Iris pigment epithelial cell (primary cell): Measurements from ENCODE around the gene ARID1A.
"Not testable (repeated sequence)": the region's sequence is repeated elsewhere in the genome, so short reads cannot be mapped to it uniquely, and the experiment has no call there.

Source experiments
- DNase-seq: peaks from one replicate; pipeline ENCODE4 v3.0.0-alpha.2; 2011; ENCODE audit warnings: low read depth

ARID1A gene

DNA sequence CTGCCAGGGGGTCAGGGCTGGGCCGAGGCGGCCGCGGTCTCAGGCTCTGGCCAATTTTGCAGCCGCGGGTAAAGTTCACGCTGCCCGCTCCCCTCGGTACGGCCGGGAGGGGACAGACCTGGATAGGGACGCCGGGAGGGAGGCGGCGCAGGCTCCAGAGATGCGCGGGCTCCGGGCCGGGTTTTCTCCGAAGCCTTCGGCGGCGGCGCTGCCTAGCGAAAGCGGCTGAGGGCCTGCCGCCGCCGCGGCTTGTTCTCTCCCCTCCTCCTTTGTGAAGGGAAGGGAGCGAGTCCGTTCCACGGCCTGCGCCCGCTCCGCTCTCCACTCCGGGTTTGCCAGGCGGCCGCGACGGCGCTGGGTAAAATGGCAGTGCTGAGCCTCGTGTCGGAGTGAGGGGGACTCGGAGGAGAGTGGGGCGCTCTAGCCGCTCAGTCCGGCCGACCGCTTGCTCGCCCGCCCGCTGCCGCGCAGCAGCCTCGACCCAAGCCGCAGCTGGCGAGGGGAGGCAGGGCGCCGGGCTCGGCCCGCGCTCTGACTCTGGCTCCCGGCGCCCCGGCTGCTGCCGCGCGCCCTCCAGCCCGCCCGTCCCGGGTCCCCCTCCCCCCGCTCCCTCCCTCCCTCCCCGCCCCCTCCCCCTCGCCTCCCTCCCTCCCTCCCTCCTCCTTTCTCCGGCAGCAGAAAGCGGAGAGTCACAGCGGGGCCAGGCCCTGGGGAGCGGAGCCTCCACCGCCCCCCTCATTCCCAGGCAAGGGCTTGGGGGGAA lies at the start of gene ARID1A:
TSS of gene ARID1A (plus strand) at position 660 of the 763 bp plus-strand sequence. CDS start 389 bp downstream, outside the sequence.
- DNase-seq: peak; percentile 99

DNA sequence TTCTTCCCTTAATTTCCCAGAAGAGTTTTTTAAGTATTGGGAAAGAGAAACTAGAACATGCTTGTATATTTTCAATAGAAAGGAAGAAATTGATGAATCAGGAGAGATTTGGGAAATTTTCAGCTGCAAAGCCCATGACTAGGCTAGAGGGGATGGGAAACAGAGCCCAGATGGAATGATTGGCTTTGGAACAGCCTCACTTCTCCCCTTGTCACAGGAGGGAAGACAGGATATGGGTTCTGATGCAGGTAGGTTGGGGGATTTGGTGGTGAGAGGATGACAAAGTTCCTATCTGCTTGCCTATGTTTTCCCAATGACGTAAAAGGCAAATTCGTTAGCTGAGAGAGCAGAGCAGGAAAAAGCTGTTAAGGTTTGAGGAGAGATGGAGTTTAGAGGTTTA lies 31.0 kb upstream of the ARID1A start:
- no peak for DNase-seq

- peak; percentile 69 for DNase-seq
Observed at GRCh38 chr1:26666855-26667254, 29.0 kb upstream of the ARID1A start.

DNA sequence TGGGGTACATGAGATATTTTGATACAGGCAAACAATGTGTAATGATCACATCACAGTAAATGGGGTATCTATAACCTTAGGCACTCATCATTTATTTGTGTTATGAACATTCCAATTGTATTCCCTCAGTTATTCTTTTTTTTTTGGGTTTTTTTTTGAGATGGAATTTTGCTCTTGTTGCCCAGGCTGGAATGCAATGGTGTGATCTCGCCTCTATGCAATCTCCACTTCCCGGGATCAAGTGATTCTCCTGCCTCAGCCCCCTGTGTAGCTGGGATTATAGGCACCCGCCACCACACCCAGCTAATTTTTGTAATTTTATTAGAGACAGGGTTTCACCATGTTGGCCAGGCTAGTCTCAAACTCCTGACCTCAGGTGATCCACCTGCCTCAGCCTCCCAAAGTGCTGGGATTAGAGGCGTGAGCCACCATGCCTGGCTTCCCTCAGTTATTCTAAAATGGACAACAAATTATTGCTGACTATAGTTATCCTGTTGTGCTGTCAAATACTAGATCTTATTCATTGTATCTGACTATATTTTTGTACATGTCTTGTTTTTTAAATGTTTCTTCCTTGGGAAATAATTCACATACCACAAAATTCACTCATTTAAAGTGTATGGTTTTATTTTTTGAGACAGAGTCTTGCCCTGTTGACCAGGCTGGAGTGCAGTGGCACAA lies 27.6 kb upstream of the ARID1A start:
- DNase-seq: not testable (repeated sequence)

DNA sequence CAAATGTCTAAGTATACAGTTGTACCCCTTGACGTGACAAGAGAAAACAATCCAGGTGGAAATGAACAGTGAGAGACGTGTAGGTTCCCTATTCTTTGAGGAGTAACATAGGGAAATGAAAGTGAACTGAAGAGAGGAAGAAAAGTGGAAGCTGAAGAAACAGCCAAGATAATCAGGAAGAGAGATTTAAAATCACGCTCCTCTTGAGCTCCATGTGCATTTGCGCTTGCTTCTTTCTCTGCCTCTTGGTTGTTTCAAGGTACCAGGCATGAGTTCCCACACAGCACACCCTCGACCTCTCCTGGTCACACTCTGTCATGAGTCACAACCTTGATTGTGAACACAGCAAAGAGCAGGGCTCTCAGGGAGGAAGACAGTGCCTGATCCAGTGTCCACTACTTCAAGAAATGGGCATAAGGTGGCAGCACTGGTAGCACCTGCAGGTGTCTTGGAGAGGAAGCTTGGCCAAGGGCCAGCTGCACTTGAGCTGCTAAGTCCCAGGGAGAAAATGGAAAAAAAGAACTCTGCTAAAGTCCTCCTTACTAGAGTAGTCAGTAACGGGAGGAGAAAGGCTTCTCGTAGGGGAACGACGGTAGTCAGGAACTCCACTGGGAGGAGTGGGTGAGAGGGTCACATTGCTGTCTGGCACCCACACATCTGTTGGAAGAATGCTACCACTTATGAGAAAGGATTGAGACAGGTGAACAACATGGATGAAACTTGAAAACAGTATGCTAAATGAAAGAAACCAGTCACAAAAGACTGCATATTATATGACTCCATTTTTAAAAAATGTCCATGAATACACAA lies 18.3 kb upstream of the ARID1A start:
- DNase-seq: peak; percentile 69

- DNase-seq: peak; percentile 43
Observed at GRCh38 chr1:26684763-26685508, 10.9 kb upstream of the ARID1A start.

DNA sequence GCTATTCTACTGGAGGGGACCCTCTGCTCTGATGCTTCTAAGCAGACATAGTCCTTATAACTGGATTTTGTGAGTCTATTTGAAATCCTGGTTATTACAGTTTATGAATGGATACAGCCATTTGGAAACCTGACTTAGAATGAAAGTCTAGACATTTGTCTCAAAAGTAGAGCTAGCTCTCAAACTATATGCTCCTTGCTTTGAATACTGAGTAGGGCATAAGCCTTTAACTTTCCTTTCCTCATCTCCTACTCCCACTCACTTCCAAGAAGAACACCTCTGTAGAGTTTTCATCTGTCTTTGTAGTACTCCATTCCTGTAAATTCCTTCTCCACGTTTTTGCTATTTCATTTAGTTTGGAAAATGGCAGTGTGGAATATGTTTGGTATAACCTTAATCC lies 9.0 kb upstream of the ARID1A start:
- DNase-seq: peak; percentile 42

- no peak for DNase-seq
Observed at GRCh38 chr1:26689504-26689903, 6.3 kb upstream of the ARID1A start.

DNA sequence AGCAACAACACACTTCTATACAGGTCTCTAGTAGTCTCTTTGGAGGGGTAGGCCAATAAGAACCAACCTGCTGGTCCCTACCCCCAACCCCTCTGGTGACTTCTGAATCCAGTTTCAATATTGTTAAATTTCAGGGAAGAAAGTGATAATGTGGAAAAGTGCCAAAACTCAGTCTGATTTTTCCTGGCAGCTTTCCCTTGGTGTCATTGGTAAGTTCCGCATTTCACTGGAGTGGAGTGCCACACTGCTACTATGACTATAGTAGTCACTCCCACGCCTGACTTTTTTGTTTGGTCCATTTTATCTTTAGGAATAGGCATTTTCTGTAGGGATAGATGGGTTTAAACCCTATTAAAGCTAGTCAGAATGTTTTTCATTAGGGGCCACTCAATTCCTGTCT lies 5.7 kb upstream of the ARID1A start:
- no peak for DNase-seq

- DNase-seq: no peak
Observed at GRCh38 chr1:26690576-26691031, 5.2 kb upstream of the ARID1A start.

GRCh38 chr1:26692211-26692792 lies 3.5 kb upstream of the ARID1A start:
- peak; percentile 97 for DNase-seq

- peak; percentile 100 for DNase-seq
Observed at GRCh38 chr1:26692793-26693490, 2.9 kb upstream of the ARID1A start.

DNA sequence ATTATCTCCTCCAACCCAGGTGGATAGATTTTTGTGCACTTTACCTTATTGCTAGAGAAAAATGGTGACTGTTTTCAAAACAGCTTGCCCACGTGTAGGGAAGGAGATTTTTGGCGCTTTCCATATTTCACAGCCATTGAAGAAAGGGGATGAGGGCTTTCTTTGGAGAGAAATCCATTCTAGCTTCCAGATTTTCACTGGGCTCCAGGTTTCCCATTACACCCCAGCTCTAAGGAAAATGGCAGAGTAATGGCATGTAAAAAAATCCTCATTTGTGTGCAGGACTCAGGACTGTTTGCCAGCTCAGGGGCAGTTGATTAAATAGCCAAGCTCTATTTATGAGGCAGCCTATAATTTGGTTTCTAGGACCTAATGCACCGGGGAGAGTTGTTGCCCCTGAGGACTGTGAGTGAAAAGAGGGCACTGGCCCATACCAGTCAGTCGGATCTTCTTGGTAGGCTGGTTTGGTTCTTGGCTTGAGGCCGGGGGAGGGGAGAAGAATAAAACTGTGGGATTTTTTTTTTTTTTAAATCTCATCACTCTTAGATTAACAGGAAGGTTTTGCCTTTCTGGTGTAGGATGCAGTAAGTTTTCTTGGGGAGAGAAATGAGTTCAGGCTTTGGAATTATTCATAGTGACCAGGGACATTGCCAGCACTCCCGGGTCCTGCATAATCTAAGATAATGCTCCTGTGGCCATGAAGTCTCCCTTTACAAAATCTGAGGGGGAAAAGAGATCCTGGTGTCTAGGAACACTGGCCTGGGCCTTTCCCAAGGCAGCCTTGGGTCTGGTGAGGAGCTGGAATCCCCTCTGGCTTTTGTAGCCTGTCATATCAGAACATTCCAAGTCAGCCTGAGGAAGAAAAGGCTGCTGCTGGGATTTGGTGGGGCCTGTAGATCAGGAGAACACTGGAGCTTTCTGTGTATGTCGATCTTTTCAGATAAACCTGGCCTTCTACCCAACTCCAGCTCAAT lies 1.9 kb upstream of the ARID1A start:
- no peak for DNase-seq

DNA sequence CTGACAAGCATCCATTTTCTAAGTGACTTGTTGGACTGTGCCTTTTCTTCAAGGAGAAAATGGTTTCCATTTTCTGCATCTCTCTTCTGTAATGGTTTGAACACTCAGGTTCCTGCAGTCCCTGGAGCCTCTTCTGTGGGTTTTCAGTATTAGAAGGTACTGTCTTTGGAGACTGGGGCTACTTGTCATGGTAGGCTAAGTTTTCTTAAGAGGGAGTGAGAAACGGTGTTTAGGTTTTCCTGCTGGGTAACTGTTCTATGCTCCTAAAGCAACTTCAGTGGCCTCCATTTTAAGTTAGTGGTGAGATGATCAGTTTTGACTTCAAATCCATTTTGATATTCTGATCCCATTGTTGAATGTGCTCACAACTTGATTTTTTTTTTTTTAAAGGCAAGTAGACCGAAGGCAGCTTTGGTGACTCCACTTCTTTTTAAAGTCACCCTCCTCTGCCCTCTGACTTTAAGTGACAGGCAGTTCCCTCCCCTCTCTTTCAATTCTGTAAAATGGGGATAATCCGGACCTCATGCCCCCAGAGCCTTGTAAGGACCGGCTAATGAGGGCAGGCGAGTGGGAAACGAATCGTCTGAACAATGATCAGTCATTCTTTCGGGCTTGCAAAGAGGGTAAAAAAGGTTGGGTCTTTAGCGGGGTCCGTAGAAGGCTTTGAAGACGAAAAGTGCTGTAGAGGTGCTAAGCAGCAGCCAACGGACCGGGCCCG lies 1.0 kb upstream of the ARID1A start:
- DNase-seq: no peak

DNA sequence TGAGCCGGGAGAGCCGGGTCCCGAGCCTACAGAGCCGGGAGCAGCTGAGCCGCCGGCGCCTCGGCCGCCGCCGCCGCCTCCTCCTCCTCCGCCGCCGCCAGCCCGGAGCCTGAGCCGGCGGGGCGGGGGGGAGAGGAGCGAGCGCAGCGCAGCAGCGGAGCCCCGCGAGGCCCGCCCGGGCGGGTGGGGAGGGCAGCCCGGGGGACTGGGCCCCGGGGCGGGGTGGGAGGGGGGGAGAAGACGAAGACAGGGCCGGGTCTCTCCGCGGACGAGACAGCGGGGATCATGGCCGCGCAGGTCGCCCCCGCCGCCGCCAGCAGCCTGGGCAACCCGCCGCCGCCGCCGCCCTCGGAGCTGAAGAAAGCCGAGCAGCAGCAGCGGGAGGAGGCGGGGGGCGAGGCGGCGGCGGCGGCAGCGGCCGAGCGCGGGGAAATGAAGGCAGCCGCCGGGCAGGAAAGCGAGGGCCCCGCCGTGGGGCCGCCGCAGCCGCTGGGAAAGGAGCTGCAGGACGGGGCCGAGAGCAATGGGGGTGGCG lies 371 bp downstream of the ARID1A start:
- peak; percentile 62 for DNase-seq

DNA sequence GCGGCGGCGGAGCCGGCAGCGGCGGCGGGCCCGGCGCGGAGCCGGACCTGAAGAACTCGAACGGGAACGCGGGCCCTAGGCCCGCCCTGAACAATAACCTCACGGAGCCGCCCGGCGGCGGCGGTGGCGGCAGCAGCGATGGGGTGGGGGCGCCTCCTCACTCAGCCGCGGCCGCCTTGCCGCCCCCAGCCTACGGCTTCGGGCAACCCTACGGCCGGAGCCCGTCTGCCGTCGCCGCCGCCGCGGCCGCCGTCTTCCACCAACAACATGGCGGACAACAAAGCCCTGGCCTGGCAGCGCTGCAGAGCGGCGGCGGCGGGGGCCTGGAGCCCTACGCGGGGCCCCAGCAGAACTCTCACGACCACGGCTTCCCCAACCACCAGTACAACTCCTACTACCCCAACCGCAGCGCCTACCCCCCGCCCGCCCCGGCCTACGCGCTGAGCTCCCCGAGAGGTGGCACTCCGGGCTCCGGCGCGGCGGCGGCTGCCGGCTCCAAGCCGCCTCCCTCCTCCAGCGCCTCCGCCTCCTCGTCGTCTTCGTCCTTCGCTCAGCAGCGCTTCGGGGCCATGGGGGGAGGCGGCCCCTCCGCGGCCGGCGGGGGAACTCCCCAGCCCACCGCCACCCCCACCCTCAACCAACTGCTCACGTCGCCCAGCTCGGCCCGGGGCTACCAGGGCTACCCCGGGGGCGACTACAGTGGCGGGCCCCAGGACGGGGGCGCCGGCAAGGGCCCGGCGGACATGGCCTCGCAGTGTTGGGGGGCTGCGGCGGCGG lies 1.0 kb downstream of the ARID1A start:
- no peak for DNase-seq

DNA sequence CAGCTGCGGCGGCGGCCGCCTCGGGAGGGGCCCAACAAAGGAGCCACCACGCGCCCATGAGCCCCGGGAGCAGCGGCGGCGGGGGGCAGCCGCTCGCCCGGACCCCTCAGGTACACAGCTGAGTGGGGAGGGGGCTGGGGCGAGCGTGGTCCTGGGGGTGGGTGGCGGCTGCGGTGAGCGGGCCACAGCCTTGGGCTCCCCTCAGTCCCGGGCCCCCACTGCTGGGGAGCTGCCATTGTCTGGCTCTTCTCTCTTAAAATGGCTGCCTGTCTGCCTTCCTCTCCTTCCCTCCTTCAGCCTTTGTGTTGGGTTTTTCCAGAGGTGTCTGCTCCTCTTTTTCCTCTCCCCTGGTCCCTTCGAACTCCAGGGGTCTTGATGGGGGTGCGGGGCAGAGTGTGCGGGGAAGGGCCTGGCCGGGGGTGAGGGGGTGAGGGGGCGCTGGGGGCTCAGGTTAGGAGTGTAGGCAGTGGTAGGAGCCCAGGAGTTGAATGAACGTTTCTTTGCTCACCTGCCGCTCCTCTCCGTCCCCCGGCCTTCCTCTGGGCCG lies 1.7 kb downstream of the ARID1A start:
- no peak for DNase-seq
